ENCODE data around the gene GSS.

GSS gene

DNA sequence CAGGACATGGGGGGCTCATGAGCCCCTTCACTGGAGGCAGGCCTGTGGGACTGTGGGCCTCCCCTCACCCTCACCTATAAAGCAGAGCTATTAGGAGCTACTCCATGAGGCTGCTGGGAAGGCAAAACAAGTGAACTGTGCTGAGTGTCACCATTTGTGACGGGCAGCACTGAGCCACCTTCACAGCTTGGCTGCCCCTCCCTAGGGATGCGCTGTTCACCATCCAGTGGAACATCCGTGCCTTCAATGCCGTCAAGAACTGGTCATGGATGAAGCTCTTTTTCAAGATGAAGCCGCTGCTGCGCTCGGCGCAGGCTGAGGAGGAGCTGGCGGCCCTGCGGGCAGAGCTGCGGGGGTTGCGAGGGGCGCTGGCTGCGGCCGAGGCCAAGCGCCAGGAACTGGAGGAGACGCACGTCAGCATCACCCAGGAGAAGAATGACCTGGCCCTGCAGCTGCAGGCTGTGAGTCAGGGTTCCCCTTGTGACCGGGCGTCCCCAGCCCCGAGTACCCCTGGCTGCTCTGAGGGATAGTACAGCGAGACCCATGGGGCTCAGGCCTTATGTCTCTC lies 38.4 kb upstream of the GSS start:
- DNase-seq (ENCODE audit: low read depth in 2 of 2) = no peak

GRCh38 chr20:34992751-34993417 lies 37.3 kb upstream of the GSS start:
- no peak for DNase-seq (ENCODE audit: low read depth in 2 of 2)

GRCh38 chr20:34990661-34991214 lies 35.1 kb upstream of the GSS start:
- no peak for DNase-seq (ENCODE audit: low read depth in 2 of 2)

- DNase-seq (ENCODE audit: low read depth in 2 of 2) = no peak
These were observed 34.6 kb upstream of the GSS start for GRCh38 chr20:34990231-34990630.

- DNase-seq (ENCODE audit: low read depth in 2 of 2) = no peak
These were observed 34.1 kb upstream of the GSS start for GRCh38 chr20:34989670-34990069.

DNA sequence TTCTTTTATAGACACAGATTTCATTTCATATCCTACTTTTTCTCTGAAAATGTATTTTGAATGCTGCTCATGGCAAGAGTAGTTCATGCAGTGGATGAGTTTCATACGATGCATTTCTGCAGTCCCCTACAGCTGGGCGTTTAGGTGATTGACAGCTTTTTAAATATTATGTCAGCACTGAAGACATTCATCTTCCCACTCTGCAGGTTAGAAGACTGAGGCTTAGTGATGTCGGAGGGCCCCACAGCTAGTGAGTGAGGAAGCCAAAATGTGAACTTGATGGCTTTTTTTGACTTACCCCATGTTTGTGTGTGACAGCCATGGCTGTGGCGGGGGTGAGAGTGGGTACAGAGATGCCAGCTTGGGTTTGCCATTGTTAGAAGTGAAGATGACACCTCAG lies 33.5 kb upstream of the GSS start:
- DNase-seq (ENCODE audit: low read depth in 2 of 2) = no peak

- DNase-seq (ENCODE audit: low read depth in 2 of 2) = no peak
These were observed 32.6 kb upstream of the GSS start for GRCh38 chr20:34988191-34988540.

- DNase-seq (ENCODE audit: low read depth in 2 of 2) = no peak
These were observed 31.9 kb upstream of the GSS start for GRCh38 chr20:34987288-34988190.

DNA sequence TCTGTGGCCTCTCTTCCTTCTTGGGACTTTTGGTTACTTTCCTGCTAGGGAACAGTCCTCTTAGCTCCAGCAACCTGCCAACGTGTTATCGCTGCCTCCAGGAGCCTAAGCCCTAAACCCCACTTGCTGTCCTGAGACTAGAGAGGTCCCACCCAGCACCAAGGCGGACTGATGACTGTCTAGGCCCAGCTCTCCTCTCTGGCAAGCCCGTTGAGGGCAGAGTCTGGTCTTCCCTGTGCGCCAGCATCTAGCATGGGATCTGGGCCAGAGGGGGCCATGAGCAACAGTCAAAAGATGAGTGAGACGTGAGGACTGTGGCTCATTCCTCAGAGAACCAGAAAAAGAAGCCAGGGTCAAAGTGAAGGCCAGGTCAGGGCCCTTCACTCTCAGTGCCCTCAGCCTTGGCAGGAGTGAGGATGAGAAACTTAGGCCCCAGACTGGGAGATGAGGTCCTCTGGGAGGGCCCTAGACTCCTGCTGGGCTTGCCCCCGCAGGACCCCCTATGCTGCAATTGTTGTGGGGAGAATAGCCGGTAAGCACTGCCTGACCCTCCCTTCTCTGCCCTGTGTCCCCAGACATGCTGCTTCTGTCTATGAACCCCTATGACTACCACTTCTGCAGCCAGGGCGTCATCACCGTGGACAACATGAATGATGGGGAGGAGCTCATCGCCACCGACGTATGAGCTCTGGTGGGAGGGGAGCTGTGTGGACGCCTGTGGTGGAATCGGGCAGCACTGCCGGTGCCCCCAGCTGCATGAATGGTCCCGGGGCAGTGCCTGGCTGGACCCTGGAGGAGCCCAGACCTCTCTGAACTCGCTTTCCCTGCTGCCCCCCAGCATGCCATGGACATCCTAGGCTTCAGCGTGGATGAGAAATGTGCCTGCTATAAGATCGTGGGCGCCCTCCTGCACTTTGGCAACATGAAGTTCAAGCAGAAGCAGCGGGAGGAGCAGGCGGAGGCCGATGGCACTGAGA lies 31.0 kb upstream of the GSS start:
- DNase-seq (ENCODE audit: low read depth in 2 of 2) = no peak

DNA sequence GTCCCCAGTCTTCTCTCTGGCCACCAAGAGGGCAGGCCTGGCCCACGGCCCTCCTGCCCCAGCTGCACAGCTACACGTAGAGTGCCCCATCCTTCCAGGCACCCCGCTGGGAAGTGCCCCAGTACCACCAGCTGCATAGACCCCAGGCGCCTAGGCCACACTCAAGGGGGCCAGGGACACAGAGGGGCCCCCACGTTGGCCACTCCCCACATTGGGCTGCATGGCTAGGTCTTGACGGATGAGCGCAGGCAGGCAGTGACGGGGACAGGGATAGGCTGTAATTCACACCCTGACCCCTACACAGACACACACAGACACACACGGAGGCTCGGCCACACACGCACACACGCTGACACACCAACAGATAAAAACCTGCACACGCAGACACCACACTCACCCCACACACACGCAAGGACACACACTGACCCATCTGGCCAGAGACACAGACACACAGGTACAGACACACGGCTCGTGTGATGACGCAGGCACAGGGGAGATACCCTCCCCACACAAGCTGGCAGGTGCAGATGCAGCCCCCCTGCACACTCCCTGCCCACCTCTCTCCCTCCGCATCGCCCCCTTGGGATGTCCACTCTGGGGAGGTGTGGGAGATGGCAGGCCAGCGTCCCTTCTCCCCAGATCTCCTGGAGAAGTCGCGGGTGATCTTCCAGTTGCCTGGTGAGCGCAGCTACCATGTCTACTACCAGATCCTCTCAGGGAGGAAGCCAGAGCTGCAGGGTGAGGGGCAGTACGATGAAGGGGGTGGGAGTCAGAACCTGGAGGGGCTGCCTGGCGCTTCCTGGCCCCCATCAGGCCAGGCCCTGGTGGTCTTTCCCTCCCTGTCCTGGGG lies 30.1 kb upstream of the GSS start:
- DNase-seq (ENCODE audit: low read depth in 2 of 2) = no peak

- no peak for DNase-seq (ENCODE audit: low read depth in 2 of 2)
These were observed 29.2 kb upstream of the GSS start for GRCh38 chr20:34984756-34985261.

DNA sequence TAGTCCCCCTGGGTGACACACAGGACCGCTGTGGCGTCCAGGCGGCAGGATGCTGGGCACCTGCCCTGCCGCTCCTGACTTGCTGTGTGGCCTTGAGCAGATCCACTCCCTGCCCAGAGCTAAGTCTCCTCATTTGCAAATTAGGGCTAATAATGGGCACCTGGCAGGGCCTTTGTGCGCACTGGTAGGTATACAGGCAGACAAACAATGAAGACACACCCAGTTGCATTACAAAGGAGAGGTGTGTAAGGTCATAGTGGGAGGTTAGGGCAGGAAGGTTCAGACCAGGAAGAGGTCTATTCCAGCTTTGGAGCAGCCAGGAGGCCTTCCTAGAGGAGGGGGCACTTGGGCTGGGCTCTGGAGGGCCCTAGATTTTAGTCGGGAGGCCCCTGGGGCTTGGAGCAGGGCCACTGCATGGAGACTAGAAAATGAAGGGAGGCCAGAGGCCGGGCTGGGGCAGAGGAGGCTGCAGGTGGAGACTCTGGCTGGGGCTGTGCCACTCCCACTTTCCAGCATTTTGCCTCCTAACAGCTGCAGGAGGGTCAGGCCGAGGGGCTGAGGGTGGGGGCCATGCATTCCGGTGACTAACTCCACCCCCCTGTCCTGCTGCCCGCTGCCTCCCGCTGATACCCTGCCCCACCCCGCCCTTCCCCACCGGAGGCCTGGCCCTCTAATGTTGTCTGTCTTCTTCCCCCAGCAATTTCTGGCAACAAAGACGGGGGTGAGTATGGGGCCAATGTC lies 28.6 kb upstream of the GSS start:
- DNase-seq (ENCODE audit: low read depth in 2 of 2) = no peak

DNA sequence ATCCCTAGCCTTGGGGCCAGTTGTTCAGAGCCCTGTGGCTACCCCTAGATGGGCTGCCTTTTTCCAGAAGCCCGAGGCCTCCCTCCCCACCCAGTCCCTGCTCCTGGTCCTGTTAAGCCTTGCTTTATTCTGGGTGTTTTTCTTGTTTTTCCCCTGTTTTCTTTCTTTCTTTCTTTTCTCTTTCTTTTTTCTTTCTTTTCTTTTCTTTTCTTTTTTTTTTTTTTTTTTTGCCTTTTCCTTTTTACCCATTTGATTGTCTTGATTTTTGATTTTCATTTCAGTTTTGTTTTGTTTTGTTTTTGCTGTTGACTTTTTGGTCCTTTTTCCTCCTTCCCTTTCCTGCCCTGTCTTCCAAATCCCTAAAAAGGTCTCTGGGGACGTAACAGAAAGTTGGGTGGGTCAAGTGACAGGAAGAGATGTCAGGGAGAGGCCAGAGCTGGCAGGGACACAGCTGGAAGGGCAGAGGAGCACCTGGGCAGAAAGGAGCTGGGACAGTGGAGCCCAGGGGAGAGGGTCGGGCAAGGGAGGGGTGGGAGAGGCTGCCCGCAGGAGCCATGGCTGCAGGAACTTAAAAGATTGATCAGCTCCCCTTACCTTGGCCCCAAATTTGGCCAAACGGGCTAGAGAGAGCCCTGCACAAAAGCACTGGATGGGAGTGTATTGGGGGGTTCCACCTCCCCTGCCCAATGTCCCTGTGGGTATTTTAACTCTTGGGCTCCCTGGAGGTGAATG lies 27.6 kb upstream of the GSS start:
- DNase-seq (ENCODE audit: low read depth in 2 of 2) = no peak

DNA sequence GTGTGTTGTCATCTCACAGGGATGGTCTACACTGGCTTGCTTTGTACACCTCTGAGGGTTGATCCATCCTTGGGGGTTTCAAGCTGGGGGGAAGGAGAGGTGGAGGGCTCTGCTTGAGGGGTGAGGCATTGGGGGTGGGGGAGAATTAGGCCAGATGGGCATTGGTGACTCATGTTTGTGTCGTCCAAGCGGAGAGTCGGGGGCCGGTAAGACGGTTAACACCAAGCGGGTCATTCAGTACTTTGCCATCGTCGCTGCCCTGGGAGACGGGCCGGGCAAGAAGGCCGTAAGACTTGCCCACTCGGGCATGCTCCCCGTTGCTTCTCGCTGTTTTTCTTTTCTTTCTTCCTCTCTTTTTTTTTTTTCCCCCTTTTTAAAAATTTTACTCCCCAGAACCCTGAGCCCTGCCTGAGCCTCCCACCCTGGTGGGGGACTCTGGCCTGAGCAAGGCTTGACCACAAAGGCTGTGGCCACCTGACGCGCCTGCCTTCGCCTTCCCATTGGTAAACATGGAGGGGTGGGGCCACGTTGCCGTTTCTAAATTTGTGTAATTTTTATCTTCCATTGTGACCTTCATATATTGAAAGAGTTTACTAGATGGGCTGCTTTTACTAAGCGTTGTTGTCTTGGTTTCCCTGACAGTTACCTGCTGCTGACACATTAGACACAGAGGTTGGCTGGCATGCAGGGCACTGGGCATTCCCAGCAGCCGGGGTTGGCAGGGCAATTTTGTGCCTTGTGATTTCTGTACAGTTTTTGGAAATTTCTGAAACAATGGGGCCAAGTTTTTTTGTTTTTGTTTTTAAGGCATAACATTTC lies 26.9 kb upstream of the GSS start:
- DNase-seq (ENCODE audit: low read depth in 2 of 2) = no peak

DNA sequence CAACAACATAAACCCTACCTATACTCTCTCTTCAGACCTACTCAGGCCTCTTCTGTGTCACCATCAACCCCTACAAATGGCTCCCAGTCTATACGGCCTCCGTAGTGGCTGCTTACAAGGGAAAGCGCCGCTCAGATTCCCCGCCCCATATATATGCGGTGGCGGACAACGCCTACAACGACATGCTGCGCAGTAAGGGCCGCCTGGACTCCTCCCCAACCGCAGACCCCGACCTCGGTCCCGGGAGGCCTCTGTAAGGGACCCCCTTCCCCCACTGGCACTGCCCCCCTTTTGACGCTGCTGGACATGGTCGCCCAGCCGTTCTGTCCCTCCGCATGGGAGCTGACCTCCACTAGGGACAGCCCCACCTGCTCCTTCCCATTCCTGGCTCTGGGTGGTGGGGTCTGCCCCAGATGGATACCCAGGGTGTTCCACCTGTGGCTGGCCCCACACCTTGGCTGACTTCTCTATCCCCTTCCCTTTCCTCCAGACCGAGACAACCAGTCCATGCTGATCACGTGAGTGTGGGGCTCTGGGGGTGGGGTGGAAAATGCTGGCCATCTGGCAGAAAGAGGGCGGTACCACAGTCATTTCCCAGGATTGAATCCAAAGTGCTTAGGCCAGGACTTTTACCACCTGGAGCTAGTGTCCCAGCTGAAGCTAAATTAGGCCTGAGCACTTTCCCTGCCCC lies 25.1 kb upstream of the GSS start:
- no peak for DNase-seq (ENCODE audit: low read depth in 2 of 2)

DNA sequence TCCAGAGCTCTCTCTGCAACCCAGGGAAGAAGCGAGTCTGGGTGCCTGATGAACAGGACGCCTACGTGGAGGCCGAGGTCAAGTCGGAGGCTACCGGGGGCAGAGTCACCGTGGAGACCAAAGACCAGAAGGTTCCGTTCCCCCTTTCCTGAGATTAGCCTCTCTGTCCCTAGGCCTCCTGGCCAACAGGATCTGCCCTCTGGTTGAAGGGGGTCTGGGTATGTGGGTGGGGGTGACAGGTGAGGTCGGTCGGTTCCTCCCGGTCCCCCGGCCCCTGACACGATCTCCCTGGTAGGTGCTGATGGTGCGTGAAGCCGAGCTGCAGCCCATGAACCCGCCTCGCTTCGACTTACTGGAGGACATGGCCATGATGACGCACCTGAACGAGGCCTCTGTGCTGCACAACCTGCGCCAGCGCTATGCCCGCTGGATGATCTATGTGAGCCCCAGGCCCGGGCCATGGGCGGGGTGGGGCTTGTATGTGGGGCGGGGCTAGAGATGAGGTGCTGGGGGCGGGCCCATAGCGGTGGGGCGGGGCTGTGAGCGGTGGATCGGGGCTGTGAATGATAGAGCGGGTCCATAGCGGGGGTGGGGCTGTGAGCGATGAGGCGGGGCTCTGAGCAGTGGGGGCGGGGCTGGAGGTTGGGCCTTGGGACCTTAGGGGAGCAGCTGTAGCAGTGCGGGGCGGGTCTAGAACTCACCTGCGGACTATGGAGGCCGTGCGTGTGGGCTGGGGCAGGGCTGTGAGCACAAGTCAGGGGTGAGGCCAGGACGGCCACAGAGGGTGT lies 24.0 kb upstream of the GSS start:
- DNase-seq (ENCODE audit: low read depth in 2 of 2) = no peak
